ENCODE results near the gene GPATCH1. TPM values are rescaled to one million over a fixed set of nuclear protein-coding genes. Genes with fewer than 3 reads are reported as not detected.

Gene GPATCH1
- total RNA-seq, 1 donor from 2014 or later, result 8.7 TPM

GRCh38 chr19:33085570-33086128 is 4.7 kb downstream of the GPATCH1 start:
- H3K9me3 Mint-ChIP-seq (ENCODE audit: unreplicated experiment), result no peaks in the 10 kb centered on the region
- no peak overlapping the region for H3K27ac Mint-ChIP-seq (ENCODE audit: unreplicated experiment)
- peaks cover 4% of the 10 kb centered on the region for H3K27me3 Mint-ChIP-seq (ENCODE audit: unreplicated experiment)
- H3K36me3 Mint-ChIP-seq (ENCODE audit: low read depth, unreplicated experiment), result peaks cover 10% of the 10 kb centered on the region
- H3K4me3 Mint-ChIP-seq (ENCODE audit: unreplicated experiment), result no peak overlapping the region
- H3K4me1 Mint-ChIP-seq (ENCODE audit: unreplicated experiment), result peaks cover 10% of the 10 kb centered on the region
- TF ChIP-seq CTCF (IDR thresholded peaks at IDR 0.05; ENCODE audit: unreplicated experiment), result no peak
- no peak for DNase-seq (ENCODE audit: low spot score)

- Mint-ChIP-seq H3K4me3 (ENCODE audit: unreplicated experiment) (no peak overlapping the region), H3K27ac (ENCODE audit: unreplicated experiment) (no peak overlapping the region), H3K27me3 (ENCODE audit: unreplicated experiment) (peaks cover 2% of the 10 kb centered on the region), H3K36me3 (ENCODE audit: low read depth, unreplicated experiment) (peaks cover 14% of the 10 kb centered on the region), H3K9me3 (ENCODE audit: unreplicated experiment) (no peaks in the 10 kb centered on the region), H3K4me1 (ENCODE audit: unreplicated experiment) (peaks cover 2% of the 10 kb centered on the region)
- no peak for TF ChIP-seq CTCF (IDR thresholded peaks at IDR 0.05; ENCODE audit: unreplicated experiment)
- DNase-seq (ENCODE audit: low spot score), result no peak
Measured at GRCh38 chr19:33086955-33087354, 6.0 kb downstream of the GPATCH1 start.

- peaks cover 2% of the 10 kb centered on the region for H3K27me3 Mint-ChIP-seq (ENCODE audit: unreplicated experiment)
- no peak for TF ChIP-seq CTCF (IDR thresholded peaks at IDR 0.05; ENCODE audit: unreplicated experiment)
- H3K27ac Mint-ChIP-seq (ENCODE audit: unreplicated experiment), result no peak overlapping the region
- no peaks in the 10 kb centered on the region for H3K4me1 Mint-ChIP-seq (ENCODE audit: unreplicated experiment)
- H3K36me3 Mint-ChIP-seq (ENCODE audit: low read depth, unreplicated experiment), result peaks cover 20% of the 10 kb centered on the region
- no peak for DNase-seq (ENCODE audit: low spot score)
- H3K4me3 Mint-ChIP-seq (ENCODE audit: unreplicated experiment), result no peak overlapping the region
- H3K9me3 Mint-ChIP-seq (ENCODE audit: unreplicated experiment), result no peaks in the 10 kb centered on the region
Measured at GRCh38 chr19:33089010-33089409, 8.0 kb downstream of the GPATCH1 start.

- H3K9me3 Mint-ChIP-seq (ENCODE audit: unreplicated experiment), result no peaks in the 10 kb centered on the region
- no peak for TF ChIP-seq CTCF (IDR thresholded peaks at IDR 0.05; ENCODE audit: unreplicated experiment)
- peaks cover 20% of the 10 kb centered on the region for H3K36me3 Mint-ChIP-seq (ENCODE audit: low read depth, unreplicated experiment)
- H3K4me3 Mint-ChIP-seq (ENCODE audit: unreplicated experiment), result no peak overlapping the region
- no peak overlapping the region for H3K27ac Mint-ChIP-seq (ENCODE audit: unreplicated experiment)
- no peak for DNase-seq (ENCODE audit: low spot score)
- H3K27me3 Mint-ChIP-seq (ENCODE audit: unreplicated experiment), result peaks cover 2% of the 10 kb centered on the region
- H3K4me1 Mint-ChIP-seq (ENCODE audit: unreplicated experiment), result no peaks in the 10 kb centered on the region
Measured at GRCh38 chr19:33090179-33090578, 9.2 kb downstream of the GPATCH1 start.

GRCh38 chr19:33093420-33094210 is 12.6 kb downstream of the GPATCH1 start:
- DNase-seq (ENCODE audit: low spot score), result no peak
- TF ChIP-seq CTCF (IDR thresholded peaks at IDR 0.05; ENCODE audit: unreplicated experiment), result no peak
- Mint-ChIP-seq H3K9me3 (ENCODE audit: unreplicated experiment) (no peaks in the 10 kb centered on the region), H3K4me3 (ENCODE audit: unreplicated experiment) (no peak overlapping the region), H3K27me3 (ENCODE audit: unreplicated experiment) (peaks cover 2% of the 10 kb centered on the region), H3K4me1 (ENCODE audit: unreplicated experiment) (no peaks in the 10 kb centered on the region), H3K27ac (ENCODE audit: unreplicated experiment) (no peak overlapping the region), H3K36me3 (ENCODE audit: low read depth, unreplicated experiment) (peaks cover 31% of the 10 kb centered on the region)

Data from endothelial cell (in vitro differentiated cells).